ENCODE data around the gene SLC2A2. TPM values are rescaled to one million over a fixed set of nuclear protein-coding genes. Genes with fewer than 3 reads are reported as not detected.

Gene SLC2A2
- total RNA-seq, 4 donors from 2014 or later, result not detected

DNA sequence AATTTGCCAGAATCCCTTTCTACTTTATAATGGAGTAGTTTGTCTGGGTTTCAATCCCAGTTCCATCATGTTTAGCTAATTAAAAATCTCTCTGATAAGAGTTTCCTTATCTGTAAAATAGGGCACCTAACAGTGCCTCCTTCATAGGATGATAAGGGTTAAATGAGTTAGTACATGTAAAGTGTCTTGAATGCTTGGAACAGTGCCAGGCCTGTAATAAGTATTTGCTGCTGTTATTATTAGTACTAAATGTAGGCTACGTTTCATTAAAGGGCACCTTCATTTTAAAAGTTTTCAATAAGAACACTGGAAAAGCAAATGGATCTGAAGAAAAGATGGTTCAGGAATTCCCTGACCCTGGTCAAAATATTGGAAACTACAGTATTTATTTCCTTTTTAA, 11.8 kb upstream of the SLC2A2 start:
- TF ChIP-seq POLR2A (IDR thresholded peaks at IDR 0.05), result no peak
- TF ChIP-seq, protein P1, sequence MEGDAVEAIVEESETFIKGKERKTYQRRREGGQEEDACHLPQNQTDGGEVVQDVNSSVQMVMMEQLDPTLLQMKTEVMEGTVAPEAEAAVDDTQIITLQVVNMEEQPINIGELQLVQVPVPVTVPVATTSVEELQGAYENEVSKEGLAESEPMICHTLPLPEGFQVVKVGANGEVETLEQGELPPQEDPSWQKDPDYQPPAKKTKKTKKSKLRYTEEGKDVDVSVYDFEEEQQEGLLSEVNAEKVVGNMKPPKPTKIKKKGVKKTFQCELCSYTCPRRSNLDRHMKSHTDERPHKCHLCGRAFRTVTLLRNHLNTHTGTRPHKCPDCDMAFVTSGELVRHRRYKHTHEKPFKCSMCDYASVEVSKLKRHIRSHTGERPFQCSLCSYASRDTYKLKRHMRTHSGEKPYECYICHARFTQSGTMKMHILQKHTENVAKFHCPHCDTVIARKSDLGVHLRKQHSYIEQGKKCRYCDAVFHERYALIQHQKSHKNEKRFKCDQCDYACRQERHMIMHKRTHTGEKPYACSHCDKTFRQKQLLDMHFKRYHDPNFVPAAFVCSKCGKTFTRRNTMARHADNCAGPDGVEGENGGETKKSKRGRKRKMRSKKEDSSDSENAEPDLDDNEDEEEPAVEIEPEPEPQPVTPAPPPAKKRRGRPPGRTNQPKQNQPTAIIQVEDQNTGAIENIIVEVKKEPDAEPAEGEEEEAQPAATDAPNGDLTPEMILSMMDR (IDR thresholded peaks at IDR 0.05), result no peak
- Histone ChIP-seq H3K4me3 (replicated peaks in 1 of 3) (no peak overlapping the region), H3K9me3 (no peaks in the 10 kb centered on the region), H3K4me1 (no peaks in the 10 kb centered on the region), H3K27ac (no peak overlapping the region), H3K27me3 (no peaks in the 10 kb centered on the region), H3K36me3 (no peaks in the 10 kb centered on the region)
- intact Hi-C loops (cut with DNase I), result no loop called here
- DNase-seq, result no peak
- 16 to 23% methylated on average over 1 of the region's 1 CpG for WGBS, 2 donors

DNA sequence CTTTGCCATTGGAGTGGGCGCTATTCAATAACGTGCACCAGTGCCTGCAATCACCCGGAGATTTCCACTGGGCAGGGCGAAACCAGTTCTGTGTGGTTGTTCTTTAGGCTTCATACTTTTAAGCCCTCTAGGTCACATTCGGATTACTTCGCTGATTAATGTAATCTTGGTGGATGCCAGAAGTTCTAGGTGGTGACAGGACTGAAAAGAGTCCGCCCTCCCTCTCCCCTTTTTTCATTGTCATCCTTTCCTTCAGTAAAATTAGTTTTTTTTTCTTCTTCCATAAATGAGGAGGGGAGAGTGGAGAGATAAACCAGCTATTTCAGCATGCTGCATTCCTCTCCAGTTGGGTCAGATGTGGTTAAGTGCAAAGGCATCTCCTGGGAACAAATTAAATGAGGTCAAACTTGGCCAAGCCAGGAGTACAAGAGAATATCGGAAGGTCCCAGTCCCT, 2.3 kb upstream of the SLC2A2 start:
- DNase-seq, result peak in 1 of 2 donors; percentile 16
- TF ChIP-seq, protein P1 (IDR thresholded peaks at IDR 0.05), result no peak
- intact Hi-C loops (cut with DNase I), result no loop called here
- WGBS, 2 donors, result 44 to 46% methylated on average over 8 of the region's 8 CpGs
- no peaks in the 10 kb centered on the region for H3K36me3 ChIP-seq
- peak overlapping the region in 1 of 3 donors; percentile 5 for H3K4me3 ChIP-seq (replicated peaks in 1 of 3)
- no peaks in the 10 kb centered on the region for H3K4me1 ChIP-seq
- H3K27me3 ChIP-seq, result no peaks in the 10 kb centered on the region
- H3K27ac ChIP-seq, result no peak overlapping the region
- no peaks in the 10 kb centered on the region for H3K9me3 ChIP-seq

DNA sequence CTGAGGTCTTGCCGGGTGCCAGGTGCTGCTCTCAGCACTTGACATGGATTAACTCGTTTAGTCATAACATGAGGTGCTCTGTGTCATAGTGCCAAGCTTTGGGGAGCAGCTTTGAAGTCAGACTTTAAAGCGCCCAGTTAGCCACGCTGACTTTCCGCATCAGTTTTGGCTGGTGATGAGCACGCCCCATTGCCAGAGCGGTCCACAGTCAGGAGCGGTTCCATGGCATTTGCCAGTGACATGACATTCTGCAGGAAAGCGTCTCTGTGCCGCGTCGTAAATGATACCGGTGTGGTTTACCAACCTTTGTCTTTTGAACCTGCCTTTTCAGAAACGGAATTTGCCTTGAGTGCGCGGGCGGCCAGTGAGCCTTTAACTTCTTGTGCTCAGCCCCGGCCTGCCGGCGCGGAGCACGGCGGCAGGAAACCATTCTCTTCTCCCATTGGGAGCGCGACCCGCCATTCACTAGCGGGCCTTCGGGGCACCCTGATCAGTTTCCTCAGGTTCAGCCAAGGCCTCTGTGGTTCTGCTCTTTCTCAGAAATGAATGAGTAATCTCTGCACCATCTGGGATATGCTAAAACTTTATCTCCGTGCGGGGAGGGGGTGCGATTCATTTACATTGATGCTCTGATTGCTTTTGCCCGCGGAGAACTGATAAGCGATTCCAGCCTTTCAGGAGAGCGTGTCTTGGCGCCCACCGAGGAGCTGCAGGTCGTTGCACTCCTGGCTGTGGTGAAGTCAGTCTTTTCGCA, 1.7 kb upstream of the SLC2A2 start:
- H3K27ac ChIP-seq, result no peak overlapping the region
- TF ChIP-seq POLR2A (IDR thresholded peaks at IDR 0.05), result no peak
- TF ChIP-seq, protein P1 (IDR thresholded peaks at IDR 0.05), result no peak
- intact Hi-C loops (cut with DNase I), result no loop called here
- H3K27me3 ChIP-seq, result no peaks in the 10 kb centered on the region
- WGBS, 2 donors, result 12 to 15% methylated on average over 30 to 38 of the region's 39 CpGs
- peak overlapping the region in 1 of 3 donors; percentile 5 for H3K4me3 ChIP-seq (replicated peaks in 1 of 3)
- H3K4me1 ChIP-seq, result no peaks in the 10 kb centered on the region
- no peaks in the 10 kb centered on the region for H3K36me3 ChIP-seq
- peak; percentile 52 to 68 for DNase-seq
- no peaks in the 10 kb centered on the region for H3K9me3 ChIP-seq

DNA sequence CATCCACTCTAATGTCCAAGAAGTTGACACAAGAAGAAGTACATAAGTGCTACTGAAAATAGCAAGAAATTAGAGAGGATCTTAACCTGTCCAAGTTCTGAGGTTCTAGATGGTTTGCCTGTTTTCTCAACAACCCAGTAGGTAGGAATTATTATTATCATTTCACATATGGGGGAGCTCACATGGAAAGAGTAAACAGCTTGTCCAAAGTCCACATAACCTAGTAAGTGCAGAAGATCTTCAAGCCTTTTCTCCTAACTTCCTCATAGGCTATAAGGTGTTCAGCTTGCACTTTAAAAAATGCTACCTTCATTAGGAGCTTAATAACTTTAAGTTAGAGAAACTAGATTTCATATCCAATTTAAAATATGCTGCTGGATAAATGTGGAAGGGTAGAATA, 3.0 kb downstream of the SLC2A2 start:
- Histone ChIP-seq H3K36me3 (no peaks in the 10 kb centered on the region), H3K9me3 (no peaks in the 10 kb centered on the region), H3K27ac (no peak overlapping the region), H3K27me3 (no peaks in the 10 kb centered on the region), H3K4me1 (no peaks in the 10 kb centered on the region), H3K4me3 (replicated peaks in 1 of 3) (no peak overlapping the region)
- intact Hi-C loops (cut with DNase I), result no loop called here
- no peak for TF ChIP-seq POLR2A (IDR thresholded peaks at IDR 0.05)
- TF ChIP-seq, protein P1 (IDR thresholded peaks at IDR 0.05), result no peak
- no peak for DNase-seq

DNA sequence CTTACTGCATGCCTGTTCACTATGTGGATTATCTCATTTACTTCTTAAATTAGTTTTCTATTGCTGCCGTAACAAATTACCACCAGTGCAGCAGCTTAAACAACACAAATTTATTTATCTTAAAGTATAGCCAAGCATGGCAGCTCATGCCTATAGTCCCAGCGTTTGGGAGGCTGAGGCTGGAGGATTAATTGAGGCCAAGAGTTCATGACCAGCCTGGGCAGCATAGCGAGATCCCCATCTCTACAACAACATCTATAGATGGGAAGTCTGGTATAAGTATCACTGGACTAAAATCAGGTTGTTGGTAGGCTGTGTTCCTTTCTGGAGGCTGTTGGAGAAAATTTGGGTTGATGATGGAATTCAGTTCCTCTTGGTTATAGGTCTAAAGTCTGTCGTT, 5.1 kb downstream of the SLC2A2 start:
- Histone ChIP-seq H3K4me1 (no peaks in the 10 kb centered on the region), H3K9me3 (no peaks in the 10 kb centered on the region), H3K27ac (no peak overlapping the region), H3K36me3 (no peaks in the 10 kb centered on the region), H3K4me3 (replicated peaks in 1 of 3) (no peak overlapping the region), H3K27me3 (no peaks in the 10 kb centered on the region)
- DNase-seq, result no peak
- intact Hi-C loops (cut with DNase I), result no loop called here
- 88 to 93% methylated on average over 4 of the region's 4 CpGs for WGBS, 2 donors
- no peak for TF ChIP-seq POLR2A (IDR thresholded peaks at IDR 0.05)
- TF ChIP-seq, protein P1 (IDR thresholded peaks at IDR 0.05), result no peak
